Caco-2 (cell line): ENCODE data around the gene GPC6. TPM values are rescaled to one million over a fixed set of nuclear protein-coding genes. Genes with fewer than 3 reads are reported as not detected.

Experiments used
- BruUV-seq: library from RNA; stranded (reverse); fragments of 400-500 nt; replicated peaks from 2 replicates; lab custom pipeline; 2021; lab: Mats Ljungman, UMichigan
- CTCF ChIA-PET: fragments of 300-600 bp; sonication (Branson Sonifier 250); formaldehyde crosslinking; loops from one replicate; lab custom pipeline; 2022; ENCODE audit warnings: antibody characterized with exemption; lab: Charles Lee
- POLR2A ChIA-PET: fragments of 300-600 bp; sonication (Branson Sonifier 250); formaldehyde crosslinking; loops from one replicate; lab custom pipeline; 2022; ENCODE audit warnings: antibody characterized with exemption; lab: Charles Lee
- DNase-seq, 2 experiments: peaks; one replicate each; pipeline versions ENCODE4 v3.0.0 to v3.0.0-alpha.2; 2020 to 2022
- H3K27me3 ChIP-seq: replicated peaks from 2 replicates; pipeline ENCODE4 v1.6.0; 2011; ENCODE audit warnings: low read length; ENCODE audit not compliant: control insufficient read depth, insufficient read depth
- H3K36me3 ChIP-seq: 2 replicates; pipeline ENCODE4 v1.5.1; 2011; ENCODE audit warnings: low read length; ENCODE audit not compliant: control insufficient read depth, insufficient read depth
- H3K4me1 ChIP-seq: fragments of 250-450 bp; sonication (Bioruptor Pico); 2 replicates; pipeline ENCODE4 v1.5.1; 2020; ENCODE audit warnings: mild to moderate bottlenecking
- H3K4me3 ChIP-seq: 2 replicates; pipeline ENCODE4 v1.5.1; 2011; ENCODE audit warnings: low read depth, mild to moderate bottlenecking, control low read depth, low read length
- H3K9me3 ChIP-seq: fragments of 250-450 bp; sonication (Bioruptor Pico); 2 replicates; pipeline ENCODE4 v1.5.1; 2020; ENCODE audit warnings: mild to moderate bottlenecking, moderate library complexity
- H3K27ac Mint-ChIP-seq: one replicate; pipeline ENCODE4 v1.8.0; 2022; ENCODE audit warnings: mixed read lengths; ENCODE audit not compliant: unreplicated experiment
- H3K27me3 Mint-ChIP-seq: one replicate; pipeline ENCODE4 v1.8.0; 2022; ENCODE audit warnings: mixed read lengths; ENCODE audit not compliant: insufficient read depth, unreplicated experiment
- H3K36me3 Mint-ChIP-seq: one replicate; pipeline ENCODE4 v1.8.0; 2022; ENCODE audit warnings: mild to moderate bottlenecking, mixed read lengths; ENCODE audit not compliant: insufficient read depth, unreplicated experiment
- H3K4me1 Mint-ChIP-seq: one replicate; pipeline ENCODE4 v1.8.0; 2022; ENCODE audit warnings: low read depth, mixed read lengths; ENCODE audit not compliant: unreplicated experiment
- H3K4me3 Mint-ChIP-seq: one replicate; pipeline ENCODE4 v1.8.0; 2022; ENCODE audit warnings: mild to moderate bottlenecking, moderate library complexity, mixed read lengths; ENCODE audit not compliant: unreplicated experiment
- H3K9me3 Mint-ChIP-seq: one replicate; pipeline ENCODE4 v1.8.0; 2022; ENCODE audit warnings: mixed read lengths; ENCODE audit not compliant: unreplicated experiment
- intact Hi-C: fragments of 100-400 bp; cut with micrococcal nuclease; formaldehyde crosslinking; loops from one replicate; pipeline ENCODE4 v1.10.0; 2022; ENCODE audit not compliant: unreplicated experiment
- total RNA-seq: library from RNA; stranded (reverse); gene quantifications from 2 replicates; pipeline ENCODE4 v1.2.3, GENCODE V29; 2022
- TF ChIP-seq, protein P1 (sequence below), 2 experiments: fragments of 200-600 bp in 1 of 2; IDR thresholded peaks; 1 replicate in 1 of 2; 2 replicates in 1 of 2; pipeline versions ENCODE4 v1.5.1 to v1.8.0; 2011 to 2022; ENCODE audit warnings: antibody characterized with exemption in 1 of 2, control low read depth in 1 of 2, inconsistent platforms in 1 of 2, low read depth in 1 of 2, low read length in 1 of 2, mild to moderate bottlenecking in 1 of 2, moderate library complexity in 1 of 2; ENCODE audit not compliant: insufficient read depth in 1 of 2, severe bottlenecking in 1 of 2, unreplicated experiment in 1 of 2

Gene GPC6
- total RNA-seq, 1 experiment from 2014 or later = 0.16 TPM

DNA sequence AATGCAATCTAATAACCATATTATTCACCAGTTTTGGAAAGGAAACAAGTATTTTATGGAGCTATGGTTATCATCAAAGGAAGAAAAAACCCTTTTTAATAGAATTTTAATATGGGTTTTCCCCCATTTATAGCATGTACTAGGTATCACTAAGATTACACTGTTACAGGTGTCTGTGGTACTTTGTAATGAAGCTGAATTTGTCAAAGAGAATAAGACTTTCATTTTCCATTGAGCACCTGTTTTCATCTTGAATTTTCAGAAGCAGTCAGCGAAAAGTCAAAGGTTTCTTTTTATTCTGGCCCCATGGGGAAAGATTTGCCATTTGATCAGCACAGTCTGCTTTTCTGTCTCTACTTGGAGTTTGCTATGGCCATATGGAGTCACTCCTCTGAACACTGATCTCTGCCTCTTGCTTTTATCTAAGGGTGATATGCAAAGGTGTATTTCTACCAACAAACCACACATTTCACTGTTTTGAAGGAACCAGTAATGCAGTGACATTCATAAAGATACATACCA lies 662.9 kb downstream of the GPC6 start:
- H3K9me3 Mint-ChIP-seq = no peaks in the 10 kb centered on the region
- peaks cover 3% of the 10 kb centered on the region for H3K27me3 Mint-ChIP-seq
- H3K4me3 ChIP-seq = no peak overlapping the region
- CTCF ChIA-PET = no interaction called here
- TF ChIP-seq, protein P1, sequence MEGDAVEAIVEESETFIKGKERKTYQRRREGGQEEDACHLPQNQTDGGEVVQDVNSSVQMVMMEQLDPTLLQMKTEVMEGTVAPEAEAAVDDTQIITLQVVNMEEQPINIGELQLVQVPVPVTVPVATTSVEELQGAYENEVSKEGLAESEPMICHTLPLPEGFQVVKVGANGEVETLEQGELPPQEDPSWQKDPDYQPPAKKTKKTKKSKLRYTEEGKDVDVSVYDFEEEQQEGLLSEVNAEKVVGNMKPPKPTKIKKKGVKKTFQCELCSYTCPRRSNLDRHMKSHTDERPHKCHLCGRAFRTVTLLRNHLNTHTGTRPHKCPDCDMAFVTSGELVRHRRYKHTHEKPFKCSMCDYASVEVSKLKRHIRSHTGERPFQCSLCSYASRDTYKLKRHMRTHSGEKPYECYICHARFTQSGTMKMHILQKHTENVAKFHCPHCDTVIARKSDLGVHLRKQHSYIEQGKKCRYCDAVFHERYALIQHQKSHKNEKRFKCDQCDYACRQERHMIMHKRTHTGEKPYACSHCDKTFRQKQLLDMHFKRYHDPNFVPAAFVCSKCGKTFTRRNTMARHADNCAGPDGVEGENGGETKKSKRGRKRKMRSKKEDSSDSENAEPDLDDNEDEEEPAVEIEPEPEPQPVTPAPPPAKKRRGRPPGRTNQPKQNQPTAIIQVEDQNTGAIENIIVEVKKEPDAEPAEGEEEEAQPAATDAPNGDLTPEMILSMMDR (IDR thresholded peaks at IDR 0.05; ENCODE audit: insufficient read depth in 1 of 2, low read depth in 1 of 2, low read length in 1 of 2, severe bottlenecking in 1 of 2, unreplicated experiment in 1 of 2) = no peak
- H3K36me3 Mint-ChIP-seq = no peaks in the 10 kb centered on the region
- no TSS peak for BruUV-seq
- H3K4me3 Mint-ChIP-seq = no peak overlapping the region
- H3K27ac Mint-ChIP-seq = no peak overlapping the region
- DNase-seq = no peak
- no peaks in the 10 kb centered on the region for H3K4me1 Mint-ChIP-seq
- H3K4me1 ChIP-seq = no peaks in the 10 kb centered on the region
- POLR2A ChIA-PET = no interaction called here
- no peaks in the 10 kb centered on the region for H3K36me3 ChIP-seq
- intact Hi-C loops = no loop called here
- H3K27me3 ChIP-seq = no peaks in the 10 kb centered on the region
- no peaks in the 10 kb centered on the region for H3K9me3 ChIP-seq

DNA sequence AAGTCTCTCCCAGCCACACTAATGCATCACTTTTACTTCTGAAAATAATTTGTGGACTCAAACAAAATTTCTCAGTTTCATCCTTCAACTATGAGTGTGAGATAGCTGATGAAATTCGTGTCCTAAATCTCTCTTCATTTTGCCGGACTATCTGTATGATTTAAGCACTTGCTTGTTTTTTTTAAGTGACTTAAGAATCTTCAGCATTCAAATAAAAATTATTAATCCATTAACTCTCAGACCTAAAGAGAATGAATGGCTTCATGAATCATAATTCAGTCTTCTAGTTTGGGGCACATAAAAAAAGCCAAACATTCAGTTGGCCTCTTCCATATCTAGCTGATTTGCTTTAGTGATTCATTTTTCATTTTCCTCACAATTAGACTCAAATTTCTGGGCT lies 673.4 kb downstream of the GPC6 start:
- POLR2A ChIA-PET = no interaction called here
- no TSS peak for BruUV-seq
- H3K27ac Mint-ChIP-seq = no peak overlapping the region

DNA sequence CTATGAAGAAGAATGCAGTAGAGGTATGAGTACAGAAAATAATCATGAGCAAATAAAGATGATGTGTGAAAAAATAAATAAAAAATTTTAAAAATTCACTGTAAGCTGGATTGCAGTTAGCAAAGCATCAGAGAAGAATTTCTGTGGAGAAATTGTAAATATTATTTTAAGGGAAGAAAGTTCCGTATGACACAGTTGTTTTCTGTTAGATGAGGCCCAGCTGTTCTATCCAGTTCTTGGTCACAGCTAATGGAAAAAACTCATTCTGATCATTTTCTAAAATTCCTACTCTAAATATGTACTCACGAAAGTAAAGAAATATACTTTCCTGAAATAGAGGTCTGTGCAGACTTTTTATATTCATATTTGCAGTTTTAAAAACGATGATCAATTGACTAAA lies 674.1 kb downstream of the GPC6 start:
- H3K4me1 Mint-ChIP-seq = no peaks in the 10 kb centered on the region
- POLR2A ChIA-PET = no interaction called here
- no peak overlapping the region for H3K4me3 ChIP-seq
- H3K9me3 Mint-ChIP-seq = no peaks in the 10 kb centered on the region
- no peaks in the 10 kb centered on the region for H3K27me3 ChIP-seq
- intact Hi-C loops = no loop called here
- no peak for DNase-seq
- no peaks in the 10 kb centered on the region for H3K4me1 ChIP-seq
- BruUV-seq = no TSS peak
- H3K36me3 ChIP-seq = no peaks in the 10 kb centered on the region
- H3K4me3 Mint-ChIP-seq = no peak overlapping the region
- no peaks in the 10 kb centered on the region for H3K36me3 Mint-ChIP-seq
- CTCF ChIA-PET = no interaction called here
- TF ChIP-seq, protein P1 (IDR thresholded peaks at IDR 0.05; ENCODE audit: insufficient read depth in 1 of 2, low read depth in 1 of 2, low read length in 1 of 2, severe bottlenecking in 1 of 2, unreplicated experiment in 1 of 2) = no peak
- H3K9me3 ChIP-seq = no peaks in the 10 kb centered on the region; the same call in 1 of the 2 replicates
- no peak overlapping the region for H3K27ac Mint-ChIP-seq
- H3K27me3 Mint-ChIP-seq = peaks cover 11% of the 10 kb centered on the region

More for the DNA sequence above, 673.4 kb downstream of the GPC6 start:
- Mint-ChIP-seq H3K9me3 (no peaks in the 10 kb centered on the region), H3K4me3 (no peak overlapping the region), H3K36me3 (no peaks in the 10 kb centered on the region), H3K4me1 (no peaks in the 10 kb centered on the region), H3K27me3 (peaks cover 11% of the 10 kb centered on the region)
- TF ChIP-seq, protein P1 (IDR thresholded peaks at IDR 0.05; ENCODE audit: insufficient read depth in 1 of 2, low read depth in 1 of 2, low read length in 1 of 2, severe bottlenecking in 1 of 2, unreplicated experiment in 1 of 2) = no peak
- Histone ChIP-seq H3K4me1 (no peaks in the 10 kb centered on the region), H3K27me3 (no peaks in the 10 kb centered on the region), H3K36me3 (no peaks in the 10 kb centered on the region), H3K9me3 (no peaks in the 10 kb centered on the region; the same call in 1 of the 2 replicates), H3K4me3 (no peak overlapping the region)
- CTCF ChIA-PET = no interaction called here
- no peak for DNase-seq
- intact Hi-C loops = no loop called here
